GM18526 (cell line): ENCODE data around the gene RPSA.

Source experiments
- POLR2A ChIP-seq: IDR thresholded peaks from 3 replicates; pipeline ENCODE4 v1.6.1; 2011; ENCODE audit not compliant: insufficient read length; ENCODE audit errors: extremely low read depth

RPSA gene

DNA sequence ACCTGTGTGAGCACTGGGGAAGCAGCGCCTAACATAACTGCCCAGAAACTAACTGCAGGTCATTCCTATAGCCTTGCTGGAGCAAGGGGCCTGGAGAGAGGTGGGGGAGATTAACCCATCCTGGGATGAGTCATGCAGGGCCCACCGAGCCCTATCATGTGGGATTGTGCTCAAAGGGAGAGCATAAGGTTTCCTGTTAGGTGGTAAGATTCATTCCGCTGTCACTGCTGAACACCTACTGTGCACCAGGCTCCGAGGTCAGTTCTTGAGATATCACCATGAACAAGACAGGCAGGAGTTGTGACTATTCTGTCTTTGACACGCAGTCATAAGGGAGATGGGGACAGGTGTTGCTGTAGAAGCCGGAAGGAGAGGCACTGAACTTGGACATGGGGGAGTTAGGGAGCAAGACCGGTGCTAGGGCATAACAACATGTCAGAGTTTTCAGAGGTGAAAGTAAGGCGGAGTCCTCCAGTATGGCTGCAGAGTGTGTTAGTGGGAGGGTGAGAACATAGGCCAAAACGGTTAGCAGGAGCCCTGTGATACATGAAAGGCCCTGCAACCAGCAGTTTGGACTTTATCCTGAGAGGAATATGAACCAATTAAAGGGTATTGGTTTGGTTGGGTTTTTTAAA lies 20.9 kb upstream of the RPSA start:
- no peak for TF ChIP-seq POLR2A

DNA sequence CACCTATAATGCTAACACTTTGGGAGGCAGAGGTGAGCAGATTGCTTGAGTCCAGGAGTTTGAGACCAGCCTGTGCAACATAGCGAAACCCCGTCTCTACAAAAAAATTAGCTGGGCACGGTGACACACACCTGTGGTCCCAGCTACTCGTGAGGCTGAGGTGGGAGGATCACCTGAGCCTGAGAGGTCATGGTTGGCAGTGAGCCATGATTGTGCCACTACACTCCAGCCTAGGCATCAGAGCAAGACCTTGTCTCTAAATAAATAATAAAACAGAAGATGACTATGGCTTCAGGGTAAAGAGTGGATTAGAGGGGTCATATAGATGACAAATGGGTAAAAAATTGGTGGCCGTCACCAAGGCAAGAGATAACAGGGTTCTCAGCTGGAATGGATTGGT lies 20.2 kb upstream of the RPSA start:
- TF ChIP-seq POLR2A: no peak

DNA sequence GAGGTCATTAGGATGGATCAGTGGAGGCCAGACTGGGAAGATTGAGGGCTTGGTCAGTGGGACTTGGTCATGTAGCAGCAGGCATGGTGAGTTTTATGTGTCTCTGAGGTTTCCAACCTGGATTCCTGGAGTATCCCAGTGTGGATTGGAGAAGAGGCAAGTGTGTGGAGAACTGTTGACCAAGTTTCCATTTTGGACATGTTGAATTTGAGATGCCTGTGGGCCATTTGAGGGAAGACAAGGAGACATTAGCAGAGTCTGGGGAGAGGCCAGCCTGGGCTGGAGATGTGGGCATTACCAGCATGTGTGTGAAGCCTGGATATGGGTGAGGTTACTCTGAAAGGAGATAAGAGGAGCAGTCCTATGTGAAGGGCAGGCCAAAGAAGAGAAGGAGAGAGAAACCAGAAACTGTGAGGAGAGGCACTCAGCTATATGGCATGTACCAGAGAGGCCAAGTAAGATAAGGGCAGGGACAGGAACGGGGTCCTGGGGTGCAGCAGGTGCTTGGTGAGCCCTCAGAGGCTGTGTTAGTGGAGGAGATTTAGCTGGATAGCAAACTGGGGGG lies 19.0 kb upstream of the RPSA start:
- no peak for TF ChIP-seq POLR2A

DNA sequence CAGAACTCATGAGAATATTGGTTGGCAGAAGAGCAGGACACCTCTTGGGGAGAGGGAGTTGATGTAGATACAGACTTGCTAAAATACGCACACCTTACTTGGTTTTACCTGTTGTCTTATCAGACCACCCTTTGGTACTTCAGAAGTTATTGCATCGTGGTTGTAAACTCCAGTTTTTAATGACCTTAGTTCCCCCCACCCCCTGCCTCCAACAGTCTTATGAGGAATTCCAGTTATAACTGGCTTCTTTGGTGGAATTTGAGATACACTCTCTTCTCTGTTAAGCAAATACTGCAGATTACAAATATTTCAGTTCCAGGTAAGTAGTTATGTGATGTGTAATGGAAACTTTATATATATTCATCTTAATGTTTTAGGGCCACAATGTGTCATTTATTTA lies 18.4 kb upstream of the RPSA start:
- no peak for TF ChIP-seq POLR2A

DNA sequence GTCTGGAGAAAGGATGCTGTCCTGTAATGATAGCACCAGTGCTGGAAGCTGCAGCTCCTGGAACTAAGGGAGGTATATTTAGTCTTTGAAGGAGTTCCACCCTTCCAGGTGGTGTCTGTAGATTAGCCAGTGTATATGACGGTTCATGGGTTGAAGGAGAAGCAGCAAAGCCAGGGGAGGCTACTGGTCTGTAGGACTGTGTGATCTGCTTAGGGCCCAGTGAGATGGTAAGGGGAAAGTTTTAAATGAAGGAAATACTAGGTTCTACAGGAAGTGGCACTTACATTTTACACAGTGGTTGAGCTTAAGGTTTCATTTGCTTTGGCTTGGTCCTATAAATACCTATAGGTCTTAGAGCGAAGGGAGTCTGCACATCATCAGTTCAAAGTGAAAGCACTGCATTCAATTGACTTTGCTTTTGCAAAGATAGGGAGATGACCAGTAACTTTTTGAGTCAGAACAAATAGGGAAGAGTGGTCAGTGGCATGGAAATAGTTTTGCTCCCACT lies 17.7 kb upstream of the RPSA start:
- TF ChIP-seq POLR2A: no peak

DNA sequence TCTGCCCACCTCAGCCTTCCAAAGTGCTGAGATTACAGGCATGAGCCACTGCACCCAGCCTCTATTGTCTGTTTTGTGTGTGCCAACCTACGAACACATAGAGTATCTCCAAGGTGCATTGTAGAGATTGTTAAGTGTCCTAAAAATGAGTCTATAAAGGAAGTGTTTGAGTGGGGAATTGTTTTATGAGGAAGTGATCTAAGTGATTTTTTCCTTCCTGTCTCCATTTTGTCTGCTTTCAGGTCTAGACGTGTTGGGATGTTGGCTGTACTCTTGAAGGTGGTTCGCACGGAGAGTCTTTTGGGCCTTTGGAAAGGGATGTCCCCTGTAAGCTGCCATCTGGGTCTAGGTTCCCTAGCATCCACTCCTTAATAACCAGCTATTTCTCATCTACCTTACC lies 16.3 kb upstream of the RPSA start:
- no peak for TF ChIP-seq POLR2A

DNA sequence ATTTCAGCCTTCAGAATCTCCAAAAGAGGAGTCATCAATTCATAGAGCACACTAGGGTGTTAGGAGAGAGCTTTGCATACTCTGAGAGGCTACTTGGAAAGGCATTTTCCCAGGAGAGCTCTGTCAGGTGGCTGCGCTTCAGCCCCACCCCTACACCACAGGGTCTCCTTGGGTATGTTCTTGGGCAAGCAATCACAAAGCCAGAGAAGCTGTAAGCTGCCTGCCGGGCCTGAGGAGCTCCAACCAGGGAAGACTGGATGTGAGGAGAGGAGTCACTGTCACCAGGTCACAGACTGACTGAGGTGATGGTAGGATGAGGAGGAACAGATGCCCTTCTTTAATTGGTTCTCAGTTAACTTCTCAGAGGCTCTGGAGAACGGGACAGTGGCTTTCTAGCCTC lies 9.8 kb upstream of the RPSA start:
- no peak for TF ChIP-seq POLR2A

DNA sequence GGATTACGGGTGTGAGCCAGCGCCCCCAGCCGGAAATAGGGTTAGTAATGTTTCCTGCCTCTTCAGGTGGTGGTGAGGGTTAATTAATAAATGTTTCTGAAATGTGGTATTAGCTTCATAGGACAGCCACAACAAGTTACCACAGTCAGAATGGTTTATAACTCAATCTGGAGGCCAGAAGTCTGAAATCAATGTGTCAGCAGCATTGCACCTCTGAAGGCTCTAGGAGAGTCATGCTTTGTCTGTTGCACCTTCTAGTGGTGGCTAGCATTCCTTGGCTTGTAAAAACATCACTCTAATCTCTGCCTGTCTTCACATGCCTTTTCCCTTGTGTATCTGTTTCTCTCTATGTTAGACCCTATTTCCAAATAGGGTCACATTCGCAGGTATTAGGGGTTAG lies 7.8 kb upstream of the RPSA start:
- TF ChIP-seq POLR2A: no peak

DNA sequence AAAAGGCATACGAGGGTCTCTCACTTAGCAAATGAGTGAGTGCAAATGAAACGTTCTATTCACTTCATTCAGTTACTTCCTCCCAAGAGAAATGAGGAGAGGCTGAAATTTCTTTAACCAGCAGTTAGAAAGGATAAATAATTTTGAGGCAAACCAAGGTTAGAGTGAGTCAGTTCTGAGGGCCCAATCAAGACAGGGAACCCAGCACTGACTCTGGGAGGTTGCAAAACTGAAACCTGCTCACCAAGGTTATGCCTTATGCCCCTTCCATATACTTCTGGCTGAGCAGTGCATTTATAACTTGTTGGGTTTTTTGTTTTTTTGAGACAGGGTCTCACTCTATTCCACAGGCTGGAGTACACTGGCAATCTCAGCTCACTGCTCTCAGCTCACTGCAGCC lies 4.5 kb upstream of the RPSA start:
- TF ChIP-seq POLR2A: no peak

DNA sequence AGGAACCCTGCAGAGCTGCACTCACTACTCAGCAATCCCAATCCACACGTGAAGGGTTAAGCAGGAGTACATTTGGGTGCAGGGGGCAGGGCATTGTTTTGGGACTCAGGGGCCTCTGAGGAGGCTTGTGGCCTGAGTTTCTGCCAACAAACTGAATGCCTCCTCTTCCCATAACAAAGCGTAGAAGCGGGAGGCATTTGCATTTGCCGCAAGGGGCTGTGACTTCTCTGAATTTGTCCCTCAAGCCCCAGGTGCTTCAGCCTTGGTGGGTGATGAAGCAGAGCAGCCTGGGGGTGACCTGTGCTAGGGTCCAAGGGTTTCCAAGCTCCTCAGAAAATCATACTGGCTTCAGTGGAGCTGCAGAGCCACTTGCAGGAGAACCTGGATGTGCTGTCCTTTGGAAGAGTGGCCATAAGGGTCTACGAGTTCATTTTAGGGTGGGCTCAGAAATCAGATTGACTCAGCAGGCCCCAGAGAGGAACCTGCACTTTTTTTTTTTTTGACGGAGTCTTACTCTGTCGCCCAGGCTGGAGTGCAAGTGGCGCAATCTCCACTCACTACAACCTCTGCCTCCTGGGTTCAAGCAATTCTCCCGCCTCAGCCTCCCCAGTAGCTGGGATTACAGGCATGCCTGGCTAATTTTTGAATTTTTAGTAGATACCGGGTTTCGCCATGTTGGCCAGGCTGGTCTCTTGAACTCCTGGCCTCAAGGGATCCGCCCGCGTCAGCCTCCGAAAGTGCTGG lies 1.4 kb upstream of the RPSA start:
- no peak for TF ChIP-seq POLR2A

DNA sequence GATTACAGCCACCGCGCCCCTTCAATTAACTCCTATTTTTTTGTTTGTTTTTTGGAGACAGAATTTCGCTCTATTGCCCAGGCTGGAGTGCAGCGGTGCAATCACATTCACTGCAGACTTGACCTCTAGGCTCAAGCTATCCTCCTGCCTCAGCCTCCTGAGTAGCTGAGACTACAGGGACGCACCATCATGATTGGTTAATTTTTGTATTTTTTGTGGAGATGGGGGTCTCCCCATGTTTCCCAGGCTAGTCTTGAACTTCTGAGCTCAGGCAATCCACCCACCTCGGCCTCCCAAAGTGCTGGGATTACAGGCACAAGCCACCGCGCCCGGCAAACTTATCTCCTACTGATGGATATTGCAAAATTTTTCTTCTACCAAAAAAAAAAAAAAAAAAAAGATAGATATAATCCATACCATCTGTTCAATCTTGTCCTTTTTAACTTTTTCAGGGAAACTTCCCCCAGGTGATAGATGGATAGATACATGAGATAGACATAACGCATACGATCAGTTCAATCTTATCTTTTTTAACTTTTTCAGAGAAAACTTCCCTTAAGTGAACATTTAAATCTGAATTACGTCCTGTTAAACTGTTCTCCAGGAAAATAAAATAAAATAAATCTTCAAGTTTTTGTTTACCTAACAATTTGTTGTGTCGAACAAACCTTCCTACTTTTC lies 693 bp upstream of the RPSA start:
- TF ChIP-seq POLR2A: no peak

DNA sequence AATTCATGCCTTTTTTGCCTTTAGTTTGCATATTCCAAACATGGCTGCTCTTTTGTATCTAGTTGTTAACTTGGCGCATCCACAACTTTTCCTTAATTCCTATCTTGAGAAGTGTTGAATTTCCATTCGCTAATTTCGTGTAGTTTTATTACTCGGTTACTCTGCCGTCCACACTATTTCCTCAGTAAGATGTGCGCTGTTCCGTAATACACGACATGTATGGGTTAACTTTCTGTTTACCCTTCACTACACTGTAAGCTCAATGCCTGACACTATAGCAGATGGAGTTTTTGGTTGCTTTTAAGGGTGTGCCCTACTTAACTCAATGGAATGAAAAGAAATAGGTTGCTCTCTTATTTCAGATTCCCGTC lies 724 bp downstream of the RPSA start:
- TF ChIP-seq POLR2A: no peak

DNA sequence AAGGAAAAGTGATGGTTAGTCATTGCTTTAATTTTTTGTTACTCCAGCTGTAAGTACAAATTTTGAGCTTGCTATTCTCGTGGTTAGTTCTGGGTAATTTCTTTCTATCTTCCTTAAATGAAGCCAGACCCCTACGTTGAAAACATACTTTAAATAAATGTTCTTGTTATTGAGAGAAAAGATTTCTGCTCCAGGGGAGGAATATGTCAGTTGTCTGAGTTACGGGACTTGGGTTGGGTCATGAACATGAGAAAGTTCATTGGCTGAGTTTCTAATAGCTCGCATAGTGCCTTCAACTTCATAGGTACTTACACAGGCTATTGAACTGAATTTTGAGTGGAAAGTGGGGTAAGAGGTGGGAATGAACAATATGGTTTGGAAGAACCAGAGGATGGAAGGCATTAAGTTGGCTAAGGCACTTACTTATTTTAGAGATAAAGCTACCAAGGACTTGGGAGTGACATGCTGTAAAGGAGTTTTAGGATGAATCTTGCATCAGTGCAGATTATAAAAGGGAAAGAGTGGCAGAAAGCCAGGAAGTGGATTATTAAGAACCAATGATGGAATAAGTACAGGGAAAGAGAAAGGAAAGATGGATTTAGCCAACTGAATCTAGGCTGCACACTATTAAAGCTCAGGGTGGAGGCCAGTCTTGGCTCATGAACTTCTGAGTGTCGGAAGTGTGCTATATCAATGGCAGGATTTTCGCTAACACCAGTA lies 1.4 kb downstream of the RPSA start:
- TF ChIP-seq POLR2A: no peak

DNA sequence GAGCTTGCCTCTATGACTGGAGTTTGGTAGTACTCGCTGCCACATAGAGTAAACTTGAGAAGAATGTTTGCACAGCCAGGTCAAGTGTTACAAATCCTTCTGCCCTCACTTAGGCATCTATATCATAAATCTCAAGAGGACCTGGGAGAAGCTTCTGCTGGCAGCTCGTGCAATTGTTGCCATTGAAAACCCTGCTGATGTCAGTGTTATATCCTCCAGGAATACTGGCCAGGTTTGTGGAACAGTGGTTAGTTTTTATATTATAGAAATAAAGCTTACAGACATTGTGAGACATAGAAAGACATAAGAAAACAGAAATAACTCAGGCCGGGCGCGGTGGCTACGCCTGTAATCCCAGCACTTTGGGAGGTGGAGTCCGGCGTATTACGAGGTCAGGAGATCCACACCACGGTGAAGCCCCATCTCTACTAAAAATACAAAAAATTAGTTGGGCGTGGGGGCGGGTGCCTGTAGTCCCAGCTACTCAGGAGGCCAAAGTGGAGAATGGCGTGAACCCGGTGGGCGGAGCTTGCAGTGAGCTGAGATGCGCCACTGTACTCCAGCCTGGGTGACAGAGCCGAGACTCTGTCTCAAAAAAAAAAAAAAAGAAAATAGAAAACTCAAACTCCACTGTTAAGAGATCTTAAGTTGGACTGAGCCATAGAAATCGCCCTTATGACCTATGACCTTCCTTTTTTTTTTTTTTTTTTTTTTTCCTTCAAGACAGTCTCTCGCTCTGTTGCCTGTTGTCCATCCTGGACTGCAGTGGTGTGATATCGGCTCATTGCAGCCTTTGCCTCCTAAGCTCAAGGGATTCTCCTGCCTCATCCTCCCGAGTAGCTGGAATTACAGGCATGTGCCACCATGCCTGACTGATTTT lies 2.2 kb downstream of the RPSA start:
- no peak for TF ChIP-seq POLR2A
